HL-60/S4 treated with phorbol 12-myristate 13-acetate at 8.2 ng/mL for 4 days and 3 days (cell line): ENCODE data around the gene NDUFS8.

Experiments used
- in situ Hi-C: fragments of 300-500 bp; cut with MboI; formaldehyde crosslinking; loops from 2 replicates; pipeline ENCODE4 v1.15.0; 2022; ENCODE audit warnings: low sequenced_read_pairs

Gene NDUFS8

GRCh38 chr11:68035266-68035876, 4.9 kb downstream of the NDUFS8 start:
- in situ Hi-C loops, result no loop called here

GRCh38 chr11:68036141-68036716, 5.7 kb downstream of the NDUFS8 start:
- in situ Hi-C loops, result no loop called here

- in situ Hi-C loops, result no loop called here
These were observed 6.3 kb downstream of the NDUFS8 start for GRCh38 chr11:68036717-68037239.

GRCh38 chr11:68037411-68038225, 7.1 kb downstream of the NDUFS8 start:
- in situ Hi-C loops, result no loop called here

- in situ Hi-C loops, result no loop called here
These were observed 7.8 kb downstream of the NDUFS8 start for GRCh38 chr11:68038226-68038717.

- in situ Hi-C loops, result no loop called here
These were observed 8.4 kb downstream of the NDUFS8 start, which contains the start of gene TCIRG1 for GRCh38 chr11:68038718-68039525. TSS of gene TCIRG1 (plus strand) at chr11:68039025. CDS start at chr11:68041272, 2,247 bp downstream.

- in situ Hi-C loops, result no loop called here
These were observed 9.1 kb downstream of the NDUFS8 start for GRCh38 chr11:68039526-68040086.

- in situ Hi-C loops, result no loop called here
These were observed 9.8 kb downstream of the NDUFS8 start for GRCh38 chr11:68040101-68040956.

GRCh38 chr11:68040957-68041591, 10.6 kb downstream of the NDUFS8 start:
- in situ Hi-C loops, result no loop called here

GRCh38 chr11:68041617-68042218, 11.2 kb downstream of the NDUFS8 start:
- in situ Hi-C loops, result no loop called here

GRCh38 chr11:68042219-68043028, 11.9 kb downstream of the NDUFS8 start:
- in situ Hi-C loops, result no loop called here

- in situ Hi-C loops, result no loop called here
These were observed 12.5 kb downstream of the NDUFS8 start for GRCh38 chr11:68043029-68043348.

- in situ Hi-C loops, result no loop called here
These were observed 13.1 kb downstream of the NDUFS8 start for GRCh38 chr11:68043349-68044144.

GRCh38 chr11:68044145-68044813, 13.8 kb downstream of the NDUFS8 start:
- in situ Hi-C loops, result no loop called here

- in situ Hi-C loops, result no loop called here
These were observed 14.4 kb downstream of the NDUFS8 start for GRCh38 chr11:68044898-68045351.
